ENCODE data around the gene HBEGF. TPM values are rescaled to one million over a fixed set of nuclear protein-coding genes. Genes with fewer than 3 reads are reported as not detected.

HBEGF gene
- polyA plus RNA-seq, 1 donor (not counting 4 experiments of a cell fraction or from before 2014, with no cell fraction given): 53.1 TPM

GRCh38 chr5:140310434-140310833, 36.0 kb downstream of the HBEGF start:
- no peak for DNase-seq (ENCODE audit: low read depth, low spot score)
- no peaks in the 10 kb centered on the region for H3K9me1 ChIP-seq (ENCODE audit: control insufficient read depth, extremely low read depth, insufficient read depth, low read length)
- H3K36me3 ChIP-seq (ENCODE audit: control insufficient read depth in 2 of 2, extremely low read depth in 1 of 2, insufficient read depth in 2 of 2, low read length in 2 of 2): no peaks in the 10 kb centered on the region
- no peak overlapping the region for H3K4me3 ChIP-seq (ENCODE audit: control insufficient read depth in 2 of 3, extremely low read depth in 1 of 3, insufficient read depth in 2 of 3, low read depth in 1 of 3, low read length in 3 of 3)
- FAIRE-seq: no peak
- no peaks in the 10 kb centered on the region for H3K79me2 ChIP-seq (ENCODE audit: control insufficient read depth, insufficient read depth, low read length)
- peaks cover 33% of the 10 kb centered on the region for H3K4me1 ChIP-seq (ENCODE audit: control insufficient read depth, extremely low read depth, insufficient read depth, low read length)
- H3K4me2 ChIP-seq (ENCODE audit: control insufficient read depth, extremely low read depth, insufficient read depth, low read depth, low read length): peak overlapping the region; percentile 69
- TF ChIP-seq EZH2 (IDR thresholded peaks at IDR 0.05; ENCODE audit: low read length) (no peak), CTCF (optimal IDR thresholded peaks at IDR 0.05 in 1 of 3, IDR thresholded peaks at IDR 0.05 in 1 of 3, conservative IDR thresholded peaks at IDR 0.05 in 1 of 3; ENCODE audit: extremely low read depth in 1 of 3, insufficient read depth in 2 of 3, low read length in 3 of 3) (no peak)
- no peak overlapping the region for H2AFZ ChIP-seq (ENCODE audit: control insufficient read depth, low read length)
- H3K27me3 ChIP-seq (ENCODE audit: control insufficient read depth, extremely low read depth, insufficient read depth, low read length): no peaks in the 10 kb centered on the region
- no peak overlapping the region for H3K9ac ChIP-seq (ENCODE audit: control insufficient read depth, extremely low read depth, insufficient read depth, low read length)
- dilution Hi-C loops (cut with MboI; ENCODE audit: extremely low pct_ligation_motif_present, low sequenced_read_pairs): loop anchor here (10.0 kb wide), 1 partner anchor 46 kb away; no protein-coding TSS in a partner anchor
- peak overlapping the region; percentile 39 for H3K27ac ChIP-seq (ENCODE audit: control insufficient read depth, insufficient read depth, low read length)
- H4K20me1 ChIP-seq (ENCODE audit: control insufficient read depth, extremely low read depth, insufficient read depth, low read length): no peaks in the 10 kb centered on the region
- no peaks in the 10 kb centered on the region for H3K9me3 ChIP-seq (ENCODE audit: control insufficient read depth, low read depth, low read length)

DNA sequence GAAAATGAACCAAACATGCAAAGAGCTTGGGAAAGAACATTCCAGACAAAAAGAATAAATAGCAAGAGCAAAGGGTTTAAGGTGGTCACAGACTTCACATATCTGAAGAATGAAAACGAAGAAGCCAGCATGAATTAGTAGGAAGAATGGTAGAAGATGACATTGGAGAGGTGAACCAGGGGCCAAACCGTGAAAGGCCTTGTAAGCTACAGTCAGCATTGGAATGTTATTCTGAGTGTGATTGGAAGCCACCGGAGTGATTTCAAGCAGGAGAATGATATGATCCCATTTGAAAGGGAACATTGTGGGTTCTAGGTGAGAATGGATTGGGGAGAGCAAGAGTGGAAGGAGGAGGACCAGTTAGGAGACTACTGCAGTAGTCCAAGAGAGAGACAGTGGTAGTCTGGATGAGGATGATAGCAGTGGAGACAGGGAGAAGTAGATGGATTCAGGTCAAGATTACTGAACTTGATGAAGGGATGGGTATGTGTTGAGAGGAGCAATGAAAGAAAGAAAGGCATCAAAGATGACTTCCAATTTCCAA, 36.6 kb downstream of the HBEGF start:
- TF ChIP-seq CTCF (optimal IDR thresholded peaks at IDR 0.05 in 1 of 3, IDR thresholded peaks at IDR 0.05 in 1 of 3, conservative IDR thresholded peaks at IDR 0.05 in 1 of 3; ENCODE audit: extremely low read depth in 1 of 3, insufficient read depth in 2 of 3, low read length in 3 of 3): no peak
- no peak for TF ChIP-seq EZH2 (IDR thresholded peaks at IDR 0.05; ENCODE audit: low read length)
- H3K4me1 ChIP-seq (ENCODE audit: control insufficient read depth, extremely low read depth, insufficient read depth, low read length): peaks cover 33% of the 10 kb centered on the region
- H4K20me1 ChIP-seq (ENCODE audit: control insufficient read depth, extremely low read depth, insufficient read depth, low read length): no peaks in the 10 kb centered on the region
- DNase-seq (ENCODE audit: low read depth, low spot score): no peak
- H3K4me3 ChIP-seq (ENCODE audit: control insufficient read depth in 2 of 3, extremely low read depth in 1 of 3, insufficient read depth in 2 of 3, low read depth in 1 of 3, low read length in 3 of 3): no peak overlapping the region
- dilution Hi-C loops (cut with MboI; ENCODE audit: extremely low pct_ligation_motif_present, low sequenced_read_pairs): loop anchor here (10.0 kb wide), 1 partner anchor 45 kb away; no protein-coding TSS in a partner anchor
- no peak overlapping the region for H2AFZ ChIP-seq (ENCODE audit: control insufficient read depth, low read length)
- H3K27ac ChIP-seq (ENCODE audit: control insufficient read depth, insufficient read depth, low read length): no peak overlapping the region
- no peaks in the 10 kb centered on the region for H3K27me3 ChIP-seq (ENCODE audit: control insufficient read depth, extremely low read depth, insufficient read depth, low read length)
- no peak overlapping the region for H3K9ac ChIP-seq (ENCODE audit: control insufficient read depth, extremely low read depth, insufficient read depth, low read length)
- no peaks in the 10 kb centered on the region for H3K9me1 ChIP-seq (ENCODE audit: control insufficient read depth, extremely low read depth, insufficient read depth, low read length)
- no peak for FAIRE-seq
- H3K36me3 ChIP-seq (ENCODE audit: control insufficient read depth in 2 of 2, extremely low read depth in 1 of 2, insufficient read depth in 2 of 2, low read length in 2 of 2): no peaks in the 10 kb centered on the region
- no peaks in the 10 kb centered on the region for H3K9me3 ChIP-seq (ENCODE audit: control insufficient read depth, low read depth, low read length)
- no peak overlapping the region for H3K4me2 ChIP-seq (ENCODE audit: control insufficient read depth, extremely low read depth, insufficient read depth, low read depth, low read length)
- no peaks in the 10 kb centered on the region for H3K79me2 ChIP-seq (ENCODE audit: control insufficient read depth, insufficient read depth, low read length)

Measured in keratinocyte (primary cell).